ENCODE measurements around the gene ADISSP.

GRCh38 chr20:3758566-3758965 is 9.0 kb downstream of the ADISSP start:
- TF ChIP-seq, protein P1, sequence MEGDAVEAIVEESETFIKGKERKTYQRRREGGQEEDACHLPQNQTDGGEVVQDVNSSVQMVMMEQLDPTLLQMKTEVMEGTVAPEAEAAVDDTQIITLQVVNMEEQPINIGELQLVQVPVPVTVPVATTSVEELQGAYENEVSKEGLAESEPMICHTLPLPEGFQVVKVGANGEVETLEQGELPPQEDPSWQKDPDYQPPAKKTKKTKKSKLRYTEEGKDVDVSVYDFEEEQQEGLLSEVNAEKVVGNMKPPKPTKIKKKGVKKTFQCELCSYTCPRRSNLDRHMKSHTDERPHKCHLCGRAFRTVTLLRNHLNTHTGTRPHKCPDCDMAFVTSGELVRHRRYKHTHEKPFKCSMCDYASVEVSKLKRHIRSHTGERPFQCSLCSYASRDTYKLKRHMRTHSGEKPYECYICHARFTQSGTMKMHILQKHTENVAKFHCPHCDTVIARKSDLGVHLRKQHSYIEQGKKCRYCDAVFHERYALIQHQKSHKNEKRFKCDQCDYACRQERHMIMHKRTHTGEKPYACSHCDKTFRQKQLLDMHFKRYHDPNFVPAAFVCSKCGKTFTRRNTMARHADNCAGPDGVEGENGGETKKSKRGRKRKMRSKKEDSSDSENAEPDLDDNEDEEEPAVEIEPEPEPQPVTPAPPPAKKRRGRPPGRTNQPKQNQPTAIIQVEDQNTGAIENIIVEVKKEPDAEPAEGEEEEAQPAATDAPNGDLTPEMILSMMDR (IDR thresholded peaks at IDR 0.05; ENCODE audit: insufficient read depth, low read depth, low read length), result no peak
- TF ChIP-seq EZH2 (IDR thresholded peaks at IDR 0.05; ENCODE audit: insufficient read depth, low read length), result no peak
